SK-N-SH (cell line): ENCODE results near the gene CBLB. TPM values are rescaled to one million over a fixed set of nuclear protein-coding genes. Genes with fewer than 3 reads are reported as not detected.

Experiments used
- CTCF ChIA-PET: fragments of 300-600, 350-600 bp; formaldehyde crosslinking; extraction: SDS; loops from one replicate; lab custom pipeline; 2021; lab: Yijun Ruan, JAX
- POLR2A ChIA-PET: fragments of 350-600 bp; sonication (Branson Sonifier 250); formaldehyde crosslinking; extraction: SDS; loops from one replicate; lab custom pipeline; 2020; ENCODE audit warnings: antibody characterized with exemption, inconsistent platforms; lab: Yijun Ruan, JAX
- DNase-seq: peaks from one replicate; pipeline ENCODE4 v3.0.0; 2012
- H2AFZ ChIP-seq: fragments of 200-600 bp; sonication (generic); 2 replicates; pipeline ENCODE4 v1.8.1; 2016; ENCODE audit warnings: antibody characterized with exemption, mild to moderate bottlenecking, low read depth
- H3F3A ChIP-seq: fragments of 200-600 bp; sonication (generic); replicated peaks from 2 replicates; pipeline ENCODE3; 2016; ENCODE audit warnings: antibody characterized with exemption, mild to moderate bottlenecking; ENCODE audit not compliant: insufficient read depth
- H3K27ac ChIP-seq, 2 experiments: fragments of 200-500 bp in 1 of 2; fragments of 200-600 bp in 1 of 2; sonication (Bioruptor generic) in 1 of 2; sonication (generic), shearing (Covaris generic) in 1 of 2; 2 replicates each; pipeline versions ENCODE4 v1.5.1 to v1.6.1; 2014 to 2016; ENCODE audit warnings: low read depth in 2 of 2, inconsistent platforms in 1 of 2, low read length in 1 of 2, mild to moderate bottlenecking in 1 of 2, mixed read lengths in 1 of 2
- H3K27me3 ChIP-seq: fragments of 200-600 bp; sonication (generic), shearing (Covaris generic); 2 replicates; pipeline ENCODE4 v1.6.1; 2016; ENCODE audit warnings: mixed run types; ENCODE audit not compliant: insufficient read depth
- H3K36me3 ChIP-seq, 2 experiments: fragments of 200-500 bp in 1 of 2; fragments of 200-600 bp in 1 of 2; sonication (Bioruptor generic) in 1 of 2; sonication (generic) in 1 of 2; replicated peaks in 1 of 2; 2 replicates each; pipeline versions ENCODE3 to v1.5.1; 2014 to 2016; ENCODE audit warnings: low read length in 1 of 2, mild to moderate bottlenecking in 1 of 2; ENCODE audit not compliant: insufficient read depth in 2 of 2, control insufficient read depth in 1 of 2
- H3K4me1 ChIP-seq, 2 experiments: fragments of 200-500 bp in 1 of 2; fragments of 200-600 bp in 1 of 2; sonication (Bioruptor generic) in 1 of 2; sonication (generic), shearing (Covaris generic) in 1 of 2; 2 replicates each; pipeline versions ENCODE4 v1.5.1 to v1.6.1; 2014 to 2016; ENCODE audit warnings: low read depth in 1 of 2, low read length in 1 of 2, mixed run types in 1 of 2; ENCODE audit not compliant: insufficient read depth in 2 of 2, control insufficient read depth in 1 of 2
- H3K4me2 ChIP-seq: fragments of 200-600 bp; sonication (generic), shearing (Covaris generic); 2 replicates; pipeline ENCODE4 v1.6.1; 2017; ENCODE audit warnings: mixed run types
- H3K4me3 ChIP-seq, 2 experiments: fragments of 200-500 bp in 1 of 2; fragments of 200-600 bp in 1 of 2; sonication (Bioruptor generic) in 1 of 2; sonication (generic), shearing (Covaris generic) in 1 of 2; 2 replicates each; pipeline versions ENCODE4 v1.5.1 to v1.8.1; 2014 to 2016; ENCODE audit warnings: low read depth in 2 of 2, inconsistent platforms in 1 of 2, low read length in 1 of 2, mild to moderate bottlenecking in 1 of 2, mixed read lengths in 1 of 2, moderate library complexity in 1 of 2
- H3K79me2 ChIP-seq: fragments of 200-600 bp; sonication (generic); 2 replicates; pipeline ENCODE4 v1.8.1; 2017; ENCODE audit warnings: mild to moderate bottlenecking; ENCODE audit not compliant: insufficient read depth
- H3K9ac ChIP-seq: fragments of 200-600 bp; sonication (generic); 2 replicates; pipeline ENCODE4 v1.6.1; 2017; ENCODE audit warnings: mixed run types
- H3K9me2 ChIP-seq: fragments of 200-600 bp; sonication (generic); 2 replicates; pipeline ENCODE4 v1.6.1; 2017; ENCODE audit warnings: mixed run types
- H3K9me3 ChIP-seq: fragments of 200-600 bp; sonication (generic); 2 replicates; pipeline ENCODE4 v1.6.1; 2017; ENCODE audit warnings: mixed run types, mild to moderate bottlenecking, moderate library complexity
- H4K20me1 ChIP-seq: fragments of 200-600 bp; sonication (generic); 2 replicates; pipeline ENCODE4 v1.6.1; 2017; ENCODE audit warnings: mild to moderate bottlenecking, mixed run types; ENCODE audit not compliant: insufficient read depth
- CHD2 ChIP-seq: fragments of 150-350 bp; IDR thresholded peaks from 2 replicates; pipeline ENCODE4 v1.6.1; 2018; ENCODE audit warnings: low read length; ENCODE audit not compliant: partially characterized antibody
- ELF1 ChIP-seq: IDR thresholded peaks from 2 replicates; pipeline ENCODE4 v1.4.0; 2012
- EP300 ChIP-seq, 2 experiments: IDR thresholded peaks; 2 replicates each; pipeline versions ENCODE4 v1.4.0 to v1.6.1; 2012; ENCODE audit warnings: borderline replicate concordance in 1 of 2, low read depth in 1 of 2, low read length in 1 of 2
- EZH2phosphoT487 ChIP-seq: fragments of 200-600 bp; sonication (generic); IDR thresholded peaks from 2 replicates; pipeline ENCODE4 v1.6.1; 2017; ENCODE audit warnings: low read depth, mixed run types, mild to moderate bottlenecking, antibody characterized with exemption, moderate library complexity, borderline replicate concordance
- FOXJ3 ChIP-seq: sonication (generic); formaldehyde crosslinking; IDR thresholded peaks from 2 replicates; pipeline ENCODE4 v1.5.1; 2020; ENCODE audit warnings: mild to moderate bottlenecking, missing genetic modification reagents
- GABPA ChIP-seq: IDR thresholded peaks from 2 replicates; pipeline ENCODE4 v1.4.0; 2012; ENCODE audit warnings: low read depth, mild to moderate bottlenecking
- GATA2 ChIP-seq: sonication (generic); formaldehyde crosslinking; IDR thresholded peaks from 2 replicates; pipeline ENCODE4 v1.5.0; 2020; ENCODE audit warnings: mild to moderate bottlenecking, missing genetic modification reagents
- JUND ChIP-seq: IDR thresholded peaks from 2 replicates; pipeline ENCODE4 v1.4.0; 2012
- MEF2A ChIP-seq: IDR thresholded peaks from 2 replicates; pipeline ENCODE4 v1.4.0; 2012; ENCODE audit warnings: low read depth, borderline replicate concordance
- MXI1 ChIP-seq: IDR thresholded peaks from 2 replicates; pipeline ENCODE4 v1.6.1; 2012; ENCODE audit warnings: mild to moderate bottlenecking, low read depth, low read length, improper control_type of control experiment
- NFIC ChIP-seq: IDR thresholded peaks from 2 replicates; pipeline ENCODE4 v1.4.0; 2012; ENCODE audit warnings: borderline replicate concordance
- RCOR1 ChIP-seq: fragments of 150-350 bp; IDR thresholded peaks from 2 replicates; pipeline ENCODE4 v1.6.1; 2017; ENCODE audit warnings: antibody characterized with exemption, low read length
- RXRA ChIP-seq: IDR thresholded peaks from 2 replicates; pipeline ENCODE4 v1.4.0; 2012; ENCODE audit warnings: low read depth, mild to moderate bottlenecking, borderline replicate concordance
- SIN3A ChIP-seq: IDR thresholded peaks from 2 replicates; pipeline ENCODE4 v1.6.1; 2012; ENCODE audit warnings: low read depth, mild to moderate bottlenecking, low read length, moderate library complexity, borderline replicate concordance
- SMC3 ChIP-seq: IDR thresholded peaks from 2 replicates; pipeline ENCODE4 v1.6.1; 2012; ENCODE audit warnings: low read depth, low read length, improper control_type of control experiment
- TAF1 ChIP-seq: IDR thresholded peaks from 2 replicates; pipeline ENCODE4 v1.6.1; 2012; ENCODE audit warnings: low read depth, mild to moderate bottlenecking, low read length, moderate library complexity, borderline replicate concordance
- TCF12 ChIP-seq: IDR thresholded peaks from 2 replicates; pipeline ENCODE4 v1.4.0; 2012
- TEAD4 ChIP-seq: IDR thresholded peaks from 2 replicates; pipeline ENCODE4 v1.4.0; 2012; ENCODE audit warnings: mild to moderate bottlenecking, borderline replicate concordance; ENCODE audit not compliant: insufficient read depth
- WGBS: methylation state at CpG from one replicate; pipeline ENCODE4 v1.1.6; 2017; ENCODE audit warnings: low lambda C conversion rate; 5-methylcytosine and 5-hydroxymethylcytosine counted together
- polyA plus RNA-seq, 3 experiments: library from polyadenylated mRNA; depleted of rRNA; stranded (reverse); fragments of >200 nt; gene quantifications; 2 replicates each; pipeline ENCODE4 v1.2.3, GENCODE V29; 2012
- TF ChIP-seq, protein P1 (sequence below): IDR thresholded peaks from 2 replicates; pipeline ENCODE4 v1.6.1; 2012; ENCODE audit warnings: mild to moderate bottlenecking, low read depth, low read length, moderate library complexity
- TF ChIP-seq, protein P2 (sequence below): fragments of 150-350 bp; IDR thresholded peaks from 2 replicates; pipeline ENCODE4 v1.6.1; 2017; ENCODE audit warnings: antibody characterized with exemption, low read length, low read depth, borderline replicate concordance
- TF ChIP-seq, protein P3 (sequence below): IDR thresholded peaks from 2 replicates; pipeline ENCODE4 v1.4.0; 2012; ENCODE audit warnings: low read depth, borderline replicate concordance
- TF ChIP-seq, protein P4 (sequence below): IDR thresholded peaks from 2 replicates; pipeline ENCODE4; 2012
- TF ChIP-seq, protein P5 (sequence below): IDR thresholded peaks from 2 replicates; pipeline ENCODE4 v1.4.0; 2012; ENCODE audit warnings: low read depth
- TF ChIP-seq, protein P6 (sequence below): fragments of 150-350 bp; IDR thresholded peaks from 2 replicates; pipeline ENCODE4 v1.6.1; 2016; ENCODE audit warnings: mild to moderate bottlenecking, low read depth, low read length
- TF ChIP-seq, protein P7 (sequence below): fragments of 200-600 bp; sonication (generic); IDR thresholded peaks from 2 replicates; pipeline ENCODE4 v1.6.1; 2017; ENCODE audit warnings: antibody characterized with exemption, mild to moderate bottlenecking, moderate library complexity

Gene CBLB
- polyA plus RNA-seq, 1 of the 3 experiments (the other 2 are of a cell fraction) = 4.4 TPM

DNA sequence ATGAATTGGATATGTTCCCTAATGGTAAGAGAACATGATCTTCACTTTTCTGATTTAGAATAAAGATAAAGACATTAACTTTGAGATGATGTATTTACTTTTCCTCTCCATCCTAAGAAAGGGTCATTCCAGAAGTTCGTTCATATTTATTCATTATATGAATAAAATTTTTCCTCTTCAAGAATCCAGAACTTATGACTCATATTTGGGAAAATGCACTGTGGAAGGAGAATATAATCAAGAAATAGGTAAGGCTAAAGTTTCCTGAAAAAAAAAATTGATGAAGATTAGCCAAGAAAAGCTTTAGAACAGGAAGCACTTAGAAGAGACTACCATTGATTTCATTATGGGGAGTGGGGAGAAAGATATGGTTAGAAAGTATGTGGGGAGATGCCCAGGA, 36.5 kb upstream of the CBLB start:
- WGBS = 24% methylated on average over 1 of the region's 1 CpG
- Histone ChIP-seq H3K4me2 (peak overlapping the region; percentile 14; the same call in 1 of the 2 replicates), H3K9ac (no peak overlapping the region), H3K9me3 (no peaks in the 10 kb centered on the region), H2AFZ (no peak overlapping the region), H3K27ac (peak overlapping the region in 1 of 2 experiments; percentile 74; a peak in 3 of 4 replicates), H3K36me3 (no peaks in the 10 kb centered on the region), H3K79me2 (no peaks in the 10 kb centered on the region), H4K20me1 (no peaks in the 10 kb centered on the region), H3K27me3 (no peaks in the 10 kb centered on the region), H3K4me1 (peaks cover 0 to 10% of the 10 kb centered on the region in 2 experiments; a peak in 1 of 4 replicates), H3F3A (peaks cover 34% of the 10 kb centered on the region), H3K9me2 (no peaks in the 10 kb centered on the region), H3K4me3 (no peak overlapping the region)
- ChIA-PET CTCF (no interaction called here), POLR2A (no interaction called here)
- DNase-seq = no peak
- TF ChIP-seq, protein P1, sequence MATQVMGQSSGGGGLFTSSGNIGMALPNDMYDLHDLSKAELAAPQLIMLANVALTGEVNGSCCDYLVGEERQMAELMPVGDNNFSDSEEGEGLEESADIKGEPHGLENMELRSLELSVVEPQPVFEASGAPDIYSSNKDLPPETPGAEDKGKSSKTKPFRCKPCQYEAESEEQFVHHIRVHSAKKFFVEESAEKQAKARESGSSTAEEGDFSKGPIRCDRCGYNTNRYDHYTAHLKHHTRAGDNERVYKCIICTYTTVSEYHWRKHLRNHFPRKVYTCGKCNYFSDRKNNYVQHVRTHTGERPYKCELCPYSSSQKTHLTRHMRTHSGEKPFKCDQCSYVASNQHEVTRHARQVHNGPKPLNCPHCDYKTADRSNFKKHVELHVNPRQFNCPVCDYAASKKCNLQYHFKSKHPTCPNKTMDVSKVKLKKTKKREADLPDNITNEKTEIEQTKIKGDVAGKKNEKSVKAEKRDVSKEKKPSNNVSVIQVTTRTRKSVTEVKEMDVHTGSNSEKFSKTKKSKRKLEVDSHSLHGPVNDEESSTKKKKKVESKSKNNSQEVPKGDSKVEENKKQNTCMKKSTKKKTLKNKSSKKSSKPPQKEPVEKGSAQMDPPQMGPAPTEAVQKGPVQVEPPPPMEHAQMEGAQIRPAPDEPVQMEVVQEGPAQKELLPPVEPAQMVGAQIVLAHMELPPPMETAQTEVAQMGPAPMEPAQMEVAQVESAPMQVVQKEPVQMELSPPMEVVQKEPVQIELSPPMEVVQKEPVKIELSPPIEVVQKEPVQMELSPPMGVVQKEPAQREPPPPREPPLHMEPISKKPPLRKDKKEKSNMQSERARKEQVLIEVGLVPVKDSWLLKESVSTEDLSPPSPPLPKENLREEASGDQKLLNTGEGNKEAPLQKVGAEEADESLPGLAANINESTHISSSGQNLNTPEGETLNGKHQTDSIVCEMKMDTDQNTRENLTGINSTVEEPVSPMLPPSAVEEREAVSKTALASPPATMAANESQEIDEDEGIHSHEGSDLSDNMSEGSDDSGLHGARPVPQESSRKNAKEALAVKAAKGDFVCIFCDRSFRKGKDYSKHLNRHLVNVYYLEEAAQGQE = no peak
- TF ChIP-seq TCF12 = peak; percentile 24; the same call in 1 of the 2 replicates
- no peak for TF ChIP-seq GATA2 (CRISPR knock-in tag)
- TF ChIP-seq MXI1 = no peak
- no peak for TF ChIP-seq GABPA
- peak; percentile 40; the same call in 1 of the 2 replicates for TF ChIP-seq RXRA
- TF ChIP-seq TAF1 = no peak
- TF ChIP-seq NFIC = peak; percentile 6; the same call in 1 of the 2 replicates
- no peak for TF ChIP-seq FOXJ3 (CRISPR knock-in tag)
- TF ChIP-seq CHD2 = no peak
- no peak for TF ChIP-seq MEF2A
- no peak for TF ChIP-seq SMC3
- TF ChIP-seq JUND = no peak; the same call in 1 of the 2 replicates
- TF ChIP-seq, protein P2, sequence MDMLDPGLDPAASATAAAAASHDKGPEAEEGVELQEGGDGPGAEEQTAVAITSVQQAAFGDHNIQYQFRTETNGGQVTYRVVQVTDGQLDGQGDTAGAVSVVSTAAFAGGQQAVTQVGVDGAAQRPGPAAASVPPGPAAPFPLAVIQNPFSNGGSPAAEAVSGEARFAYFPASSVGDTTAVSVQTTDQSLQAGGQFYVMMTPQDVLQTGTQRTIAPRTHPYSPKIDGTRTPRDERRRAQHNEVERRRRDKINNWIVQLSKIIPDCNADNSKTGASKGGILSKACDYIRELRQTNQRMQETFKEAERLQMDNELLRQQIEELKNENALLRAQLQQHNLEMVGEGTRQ = no peak
- TF ChIP-seq EZH2phosphoT487 = no peak
- TF ChIP-seq, protein P3, sequence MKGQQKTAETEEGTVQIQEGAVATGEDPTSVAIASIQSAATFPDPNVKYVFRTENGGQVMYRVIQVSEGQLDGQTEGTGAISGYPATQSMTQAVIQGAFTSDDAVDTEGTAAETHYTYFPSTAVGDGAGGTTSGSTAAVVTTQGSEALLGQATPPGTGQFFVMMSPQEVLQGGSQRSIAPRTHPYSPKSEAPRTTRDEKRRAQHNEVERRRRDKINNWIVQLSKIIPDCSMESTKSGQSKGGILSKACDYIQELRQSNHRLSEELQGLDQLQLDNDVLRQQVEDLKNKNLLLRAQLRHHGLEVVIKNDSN = no peak
- TF ChIP-seq TEAD4 = no peak
- TF ChIP-seq, protein P4, sequence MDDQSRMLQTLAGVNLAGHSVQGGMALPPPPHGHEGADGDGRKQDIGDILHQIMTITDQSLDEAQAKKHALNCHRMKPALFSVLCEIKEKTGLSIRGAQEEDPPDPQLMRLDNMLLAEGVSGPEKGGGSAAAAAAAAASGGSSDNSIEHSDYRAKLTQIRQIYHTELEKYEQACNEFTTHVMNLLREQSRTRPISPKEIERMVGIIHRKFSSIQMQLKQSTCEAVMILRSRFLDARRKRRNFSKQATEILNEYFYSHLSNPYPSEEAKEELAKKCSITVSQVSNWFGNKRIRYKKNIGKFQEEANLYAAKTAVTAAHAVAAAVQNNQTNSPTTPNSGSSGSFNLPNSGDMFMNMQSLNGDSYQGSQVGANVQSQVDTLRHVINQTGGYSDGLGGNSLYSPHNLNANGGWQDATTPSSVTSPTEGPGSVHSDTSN = peak; percentile 3; the same call in 1 of the 2 replicates
- TF ChIP-seq, protein P5, sequence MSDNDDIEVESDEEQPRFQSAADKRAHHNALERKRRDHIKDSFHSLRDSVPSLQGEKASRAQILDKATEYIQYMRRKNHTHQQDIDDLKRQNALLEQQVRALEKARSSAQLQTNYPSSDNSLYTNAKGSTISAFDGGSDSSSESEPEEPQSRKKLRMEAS = no peak
- TF ChIP-seq, protein P6, sequence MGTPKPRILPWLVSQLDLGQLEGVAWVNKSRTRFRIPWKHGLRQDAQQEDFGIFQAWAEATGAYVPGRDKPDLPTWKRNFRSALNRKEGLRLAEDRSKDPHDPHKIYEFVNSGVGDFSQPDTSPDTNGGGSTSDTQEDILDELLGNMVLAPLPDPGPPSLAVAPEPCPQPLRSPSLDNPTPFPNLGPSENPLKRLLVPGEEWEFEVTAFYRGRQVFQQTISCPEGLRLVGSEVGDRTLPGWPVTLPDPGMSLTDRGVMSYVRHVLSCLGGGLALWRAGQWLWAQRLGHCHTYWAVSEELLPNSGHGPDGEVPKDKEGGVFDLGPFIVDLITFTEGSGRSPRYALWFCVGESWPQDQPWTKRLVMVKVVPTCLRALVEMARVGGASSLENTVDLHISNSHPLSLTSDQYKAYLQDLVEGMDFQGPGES = no peak
- TF ChIP-seq, protein P7, sequence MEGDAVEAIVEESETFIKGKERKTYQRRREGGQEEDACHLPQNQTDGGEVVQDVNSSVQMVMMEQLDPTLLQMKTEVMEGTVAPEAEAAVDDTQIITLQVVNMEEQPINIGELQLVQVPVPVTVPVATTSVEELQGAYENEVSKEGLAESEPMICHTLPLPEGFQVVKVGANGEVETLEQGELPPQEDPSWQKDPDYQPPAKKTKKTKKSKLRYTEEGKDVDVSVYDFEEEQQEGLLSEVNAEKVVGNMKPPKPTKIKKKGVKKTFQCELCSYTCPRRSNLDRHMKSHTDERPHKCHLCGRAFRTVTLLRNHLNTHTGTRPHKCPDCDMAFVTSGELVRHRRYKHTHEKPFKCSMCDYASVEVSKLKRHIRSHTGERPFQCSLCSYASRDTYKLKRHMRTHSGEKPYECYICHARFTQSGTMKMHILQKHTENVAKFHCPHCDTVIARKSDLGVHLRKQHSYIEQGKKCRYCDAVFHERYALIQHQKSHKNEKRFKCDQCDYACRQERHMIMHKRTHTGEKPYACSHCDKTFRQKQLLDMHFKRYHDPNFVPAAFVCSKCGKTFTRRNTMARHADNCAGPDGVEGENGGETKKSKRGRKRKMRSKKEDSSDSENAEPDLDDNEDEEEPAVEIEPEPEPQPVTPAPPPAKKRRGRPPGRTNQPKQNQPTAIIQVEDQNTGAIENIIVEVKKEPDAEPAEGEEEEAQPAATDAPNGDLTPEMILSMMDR = no peak
- no peak for TF ChIP-seq SIN3A
- peak in 1 of 2 experiments; percentile 65; a peak in 2 of 4 replicates for TF ChIP-seq EP300 (IDR thresholded peaks at IDR 0.05; ENCODE audit: borderline replicate concordance in 1 of 2, low read depth in 1 of 2, low read length in 1 of 2)
- no peak for TF ChIP-seq ELF1
- TF ChIP-seq RCOR1 = no peak
